Neural cell (in vitro differentiated cells): Measurements from ENCODE around the gene ILK.

Experiments used
- CTCF ChIP-seq: fragments of 450-650 bp; IDR thresholded peaks from 2 replicates; pipeline ENCODE4 v1.5.1; 2014; ENCODE audit warnings: antibody characterized with exemption, mild to moderate bottlenecking, moderate library complexity; ENCODE audit not compliant: poor library complexity, severe bottlenecking
- EP300 ChIP-seq: fragments of 450-650 bp; conservative IDR thresholded peaks from 2 replicates; pipeline ENCODE4 v1.6.1; 2014; ENCODE audit warnings: antibody characterized with exemption, mild to moderate bottlenecking, moderate library complexity; ENCODE audit not compliant: poor library complexity, severe bottlenecking
- EZH2 ChIP-seq: fragments of 200-600, 300-800 bp; shearing (Covaris generic), sonication (generic); IDR thresholded peaks from 2 replicates; pipeline ENCODE4 v1.6.1; 2014; ENCODE audit warnings: antibody characterized with exemption, low read length, borderline replicate concordance, mild to moderate bottlenecking; ENCODE audit not compliant: insufficient read depth, poor library complexity, severe bottlenecking
- MXI1 ChIP-seq: fragments of 450-650 bp; conservative IDR thresholded peaks from 2 replicates; pipeline ENCODE4 v1.6.1; 2014; ENCODE audit warnings: antibody characterized with exemption, mild to moderate bottlenecking; ENCODE audit not compliant: poor library complexity, severe bottlenecking
- POLR2AphosphoS5 ChIP-seq: IDR thresholded peaks from 2 replicates; pipeline ENCODE4 v1.6.1; 2012
- REST ChIP-seq: IDR thresholded peaks from 2 replicates; pipeline ENCODE4 v1.6.1; 2012; ENCODE audit warnings: borderline replicate concordance
- TAF1 ChIP-seq: IDR thresholded peaks from 2 replicates; pipeline ENCODE4 v1.6.1; 2012; ENCODE audit warnings: low read depth

DNA sequence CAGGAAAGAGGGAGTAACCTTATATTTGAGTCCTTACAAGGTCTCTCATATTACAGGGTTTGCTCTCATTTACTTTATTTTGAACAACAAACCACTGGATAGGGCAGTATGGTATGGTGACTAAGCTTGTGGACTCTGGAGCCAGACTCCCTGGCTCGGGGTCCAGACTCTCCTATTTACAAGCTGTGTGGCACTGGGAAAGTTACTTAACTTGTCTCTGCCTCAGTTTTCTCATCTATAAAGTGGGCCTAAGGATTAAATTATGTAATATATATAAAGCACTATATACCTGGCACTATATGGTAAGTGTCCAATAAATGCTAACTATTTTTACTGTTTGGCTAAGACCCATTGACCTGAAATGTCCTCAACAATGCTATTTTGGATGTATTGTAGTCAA is 53.8 kb downstream of the ILK start:
- TF ChIP-seq TAF1 (no peak), CTCF (no peak), MXI1 (no peak), EP300 (no peak), EZH2 (no peak), POLR2AphosphoS5 (no peak), REST (no peak)
